ENCODE data around the gene ALDH8A1.
"Not testable (repeated sequence)": the region's sequence is repeated elsewhere in the genome, so short reads cannot be mapped to it uniquely, and the experiment has no call there.

ALDH8A1 gene

DNA sequence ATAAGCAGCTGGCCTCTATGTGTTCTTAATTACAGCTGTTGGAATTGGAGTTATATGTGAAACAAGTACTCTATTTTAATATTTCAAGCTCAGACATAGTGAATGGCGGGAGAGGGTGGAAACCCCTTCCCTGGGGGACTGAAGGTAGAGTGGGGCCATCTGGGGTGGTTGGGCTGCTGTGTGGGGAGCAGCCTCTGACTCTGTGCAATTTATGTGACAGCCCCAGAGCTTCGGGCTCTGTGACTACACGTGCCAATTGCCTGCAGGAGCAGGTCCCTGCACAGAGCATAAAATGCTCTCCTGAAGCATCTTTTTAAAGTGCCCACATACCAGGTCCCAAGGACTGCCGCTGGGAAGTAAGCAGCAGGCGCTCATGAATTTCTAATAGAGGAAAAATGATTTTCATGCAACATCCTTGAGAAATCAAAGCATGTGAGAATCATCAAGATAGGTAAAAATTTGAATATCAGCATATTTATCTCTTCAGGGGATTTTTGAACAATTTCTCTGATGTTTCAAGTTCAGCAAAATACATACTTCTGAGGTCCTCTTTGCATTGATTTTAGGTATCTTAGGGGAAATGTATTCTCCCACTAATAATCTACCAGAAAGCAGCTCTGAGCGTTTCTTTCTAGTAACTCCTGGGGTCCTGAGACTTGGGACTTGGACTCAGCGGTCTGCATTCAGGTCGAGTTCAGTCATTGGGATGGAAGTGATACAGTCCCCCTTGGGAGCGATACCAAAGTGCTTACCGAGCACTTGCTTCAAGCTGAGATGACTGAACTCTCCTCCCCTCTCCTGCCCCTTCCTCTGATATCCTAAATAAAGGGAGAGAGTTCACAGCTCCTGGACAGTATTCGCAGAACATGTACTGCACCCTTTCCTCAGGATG, 40.0 kb downstream of the ALDH8A1 start:
- no peak for DNase-seq

DNA sequence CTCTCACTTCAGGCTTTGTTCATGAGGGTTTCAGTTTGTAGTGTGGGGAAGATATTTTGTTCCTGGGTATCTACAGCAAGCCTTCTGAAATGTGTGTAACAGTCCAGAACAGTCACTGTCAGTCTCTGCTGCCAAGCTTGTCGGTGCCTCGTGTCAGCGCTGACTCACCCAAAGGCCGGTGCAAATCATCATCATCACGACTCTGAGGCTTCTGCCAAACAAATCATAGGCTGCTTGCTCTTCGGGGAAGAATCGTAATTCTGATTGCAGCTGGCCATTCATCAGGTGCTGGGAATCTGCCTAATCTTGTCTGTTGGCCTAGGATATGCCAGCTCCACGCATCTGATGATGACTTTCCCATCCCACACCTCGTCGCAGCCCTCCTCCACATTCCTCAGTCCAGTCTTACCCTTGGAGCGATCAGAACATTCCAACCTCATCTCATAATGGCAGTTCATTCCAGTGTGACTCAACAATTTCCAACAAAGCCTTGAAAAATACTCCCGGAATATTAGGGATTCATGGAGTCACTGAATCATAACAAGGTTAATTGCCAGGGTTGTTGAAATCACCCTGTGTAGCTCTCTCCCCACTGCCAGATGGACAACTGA, 40.9 kb downstream of the ALDH8A1 start:
- DNase-seq: peak; percentile 99

DNA sequence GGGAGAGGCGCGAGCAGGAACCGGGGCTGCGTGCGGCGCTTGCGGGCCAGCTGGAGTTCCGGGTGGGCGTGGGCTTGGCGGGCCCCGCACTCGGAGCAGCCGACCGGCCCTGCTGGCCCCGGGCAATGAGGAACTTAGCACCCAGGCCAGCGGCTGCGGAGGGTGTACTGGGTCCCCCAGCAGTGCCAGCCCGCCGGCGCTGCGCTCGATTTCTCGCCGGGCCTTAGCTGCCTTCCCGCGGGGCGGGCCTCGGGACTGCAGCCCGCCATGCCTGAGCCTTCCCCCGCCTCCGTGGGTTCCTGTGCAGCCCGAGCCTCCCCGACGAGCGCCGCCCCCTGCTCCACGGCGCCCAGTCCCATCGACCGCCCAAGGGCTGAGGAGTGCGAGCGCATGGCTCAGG, 45.2 kb downstream of the ALDH8A1 start:
- not testable (repeated sequence) for DNase-seq

DNA sequence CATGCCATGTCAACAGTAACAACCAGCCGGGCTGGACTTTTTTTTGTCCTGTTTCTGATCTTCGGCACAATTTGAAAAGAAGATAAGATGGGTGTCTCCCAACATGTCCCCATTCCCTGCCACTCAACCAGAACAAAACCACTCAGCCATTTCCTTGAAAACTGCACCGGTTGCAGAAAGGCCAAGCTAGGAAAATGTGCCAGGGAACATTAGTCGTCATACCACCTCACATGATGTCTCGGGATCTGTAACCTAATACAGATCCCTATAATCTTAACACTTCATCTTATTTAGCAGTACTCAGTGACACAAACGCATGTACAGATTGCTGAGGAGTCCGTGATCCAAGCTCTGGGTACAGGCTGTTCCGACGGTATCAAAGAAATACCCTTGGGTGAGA, 46.5 kb downstream of the ALDH8A1 start:
- DNase-seq: no peak

DNA sequence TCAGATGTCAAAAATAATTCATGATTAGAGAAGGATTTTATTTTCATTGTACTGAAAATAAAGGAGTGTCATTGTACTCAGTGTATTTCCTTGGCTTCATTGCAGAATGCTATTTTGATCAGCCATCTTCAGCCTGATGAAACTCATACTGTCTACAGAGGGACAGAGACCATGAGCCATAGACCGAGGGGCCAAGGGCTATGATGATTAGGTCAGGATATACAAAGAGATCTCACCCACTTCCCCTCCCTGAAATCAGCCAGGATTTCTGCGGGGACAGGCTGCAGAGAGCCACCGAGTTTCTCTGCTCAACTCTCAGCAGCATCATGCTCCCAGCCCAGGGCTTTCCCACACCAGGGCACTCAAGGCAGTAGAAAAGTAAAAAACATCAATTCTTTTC, 47.0 kb downstream of the ALDH8A1 start:
- DNase-seq: no peak

DNA sequence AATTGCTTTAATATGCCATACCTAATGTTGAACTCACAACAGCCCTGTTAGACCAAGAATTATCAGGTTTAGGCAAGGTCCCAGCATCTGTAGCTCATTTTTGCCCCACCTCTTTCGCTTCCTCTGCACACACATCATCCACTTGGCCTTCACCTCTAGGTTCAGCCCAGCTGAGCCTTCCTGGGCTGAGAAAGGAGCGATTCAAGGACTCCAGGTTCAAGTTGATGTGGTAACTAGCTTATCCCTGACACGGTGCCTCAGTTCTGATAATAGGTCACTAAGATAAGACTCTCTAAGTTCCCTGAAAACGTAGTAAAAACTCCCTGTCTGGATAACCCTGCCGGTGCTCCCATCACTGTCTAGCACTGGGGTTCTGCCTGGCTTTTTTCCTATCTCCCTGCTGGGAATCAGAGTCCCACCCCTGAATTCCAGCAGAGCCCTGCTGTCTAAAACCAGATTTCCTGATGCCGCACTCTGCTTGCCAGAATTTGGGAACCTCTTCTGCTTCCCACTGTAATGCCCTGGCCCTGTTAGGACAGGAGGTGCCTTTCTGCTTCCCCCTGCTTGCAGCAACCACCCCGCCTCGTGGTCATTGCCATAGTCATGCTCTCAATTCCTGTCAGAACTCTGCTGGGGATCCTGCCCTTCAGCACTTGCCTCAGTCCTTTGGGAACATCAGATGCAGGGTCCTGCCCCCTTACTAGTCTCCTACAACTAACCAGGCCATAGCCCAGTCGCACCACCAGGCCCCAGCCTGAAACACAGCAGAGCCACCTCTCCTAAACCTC, 47.6 kb downstream of the ALDH8A1 start:
- DNase-seq: no peak

DNA sequence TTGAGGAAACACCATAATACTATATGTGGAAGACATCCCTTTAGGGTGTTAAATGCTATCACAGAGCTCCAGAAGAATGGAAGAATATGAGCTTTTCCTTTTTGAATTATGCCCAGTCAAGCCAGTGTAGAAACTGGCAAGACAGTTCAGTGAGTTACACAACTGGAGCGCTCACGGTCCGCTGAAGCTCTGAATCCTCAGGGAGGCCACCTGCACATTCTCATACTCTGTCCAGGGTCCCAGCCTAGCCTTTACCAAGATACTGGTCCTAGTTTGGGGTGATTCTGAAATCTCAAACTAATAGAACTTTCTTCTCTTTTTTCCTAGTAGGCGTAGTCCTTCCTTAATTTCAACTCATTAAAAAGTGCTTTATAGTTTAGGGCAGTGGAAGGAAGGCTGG, 51.3 kb downstream of the ALDH8A1 start:
- no peak for DNase-seq

DNA sequence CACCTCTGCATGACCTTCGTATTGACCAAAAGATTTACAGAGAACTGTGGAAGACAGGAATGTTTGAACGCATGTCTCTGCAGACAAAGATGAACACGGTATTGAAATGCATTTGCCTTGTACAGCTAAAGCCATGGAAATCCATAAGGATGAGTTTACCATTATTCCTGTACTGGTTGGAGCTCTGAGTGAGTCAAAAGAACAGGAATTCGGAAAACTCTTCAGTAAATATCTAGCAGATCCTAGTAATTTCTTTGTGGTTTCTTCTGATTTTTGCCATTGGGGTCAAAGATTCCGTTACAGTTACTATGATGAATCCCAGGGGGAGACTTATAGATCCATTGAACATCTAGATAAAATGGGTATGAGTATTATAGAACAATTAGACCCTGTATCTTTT, 51.7 kb downstream of the ALDH8A1 start:
- peak; percentile 63 for DNase-seq

DNA sequence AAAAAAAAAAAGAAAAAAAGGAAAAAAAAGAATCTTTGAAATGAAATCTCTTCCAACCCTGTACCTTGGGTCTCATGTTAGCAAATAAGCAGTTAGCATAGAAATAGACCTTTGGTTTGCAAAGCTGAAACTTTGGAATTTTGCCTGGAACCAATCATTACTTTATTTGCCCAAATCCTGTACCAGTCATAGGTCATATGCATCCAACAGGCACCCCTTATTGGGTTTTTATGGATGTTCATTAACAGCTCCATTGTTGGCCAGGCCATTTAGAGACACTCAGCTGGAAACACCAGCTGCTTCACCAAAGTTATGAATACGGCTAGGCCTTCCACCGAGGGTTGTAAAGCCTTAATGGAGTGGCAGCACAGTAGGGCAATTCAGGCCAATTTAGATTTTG, 53.0 kb downstream of the ALDH8A1 start:
- no peak for DNase-seq

DNA sequence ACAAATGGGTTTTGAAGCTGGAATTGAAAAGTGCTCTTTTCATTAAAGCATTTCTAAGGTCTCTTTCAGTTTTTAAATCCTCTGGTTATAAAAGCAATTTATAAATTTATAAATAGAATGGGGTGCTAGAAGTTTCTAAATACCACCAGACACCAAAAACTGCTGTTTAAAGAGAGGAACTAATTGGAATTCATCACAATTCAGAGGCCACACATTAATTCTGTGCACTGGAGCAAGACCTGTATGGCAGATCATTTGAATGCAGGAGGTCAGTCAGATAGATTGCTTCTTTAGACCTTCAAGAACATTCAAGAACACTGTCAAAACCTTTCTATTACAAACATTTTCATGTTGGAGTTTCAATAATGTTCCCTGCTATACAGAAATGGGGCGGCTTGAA, 55.1 kb downstream of the ALDH8A1 start:
- DNase-seq: no peak

DNA sequence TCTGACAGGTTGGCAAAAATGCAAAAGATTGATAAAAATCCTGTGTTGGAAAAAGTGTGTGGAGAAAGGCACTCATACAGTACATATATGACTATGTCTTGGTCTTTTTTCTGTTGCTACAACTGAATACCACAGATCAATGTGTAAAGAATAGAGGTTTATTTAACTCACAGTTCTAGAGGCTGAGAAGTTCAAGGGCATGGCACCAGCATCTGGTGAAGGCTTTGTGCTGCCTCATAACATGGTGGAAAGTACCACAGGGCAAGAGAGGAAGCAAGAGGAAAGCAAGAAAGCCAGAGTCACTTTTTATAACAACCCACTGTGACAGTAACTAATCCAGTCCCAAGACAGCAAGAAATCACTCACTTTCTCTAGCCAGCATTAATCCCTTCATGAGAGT, 57.5 kb downstream of the ALDH8A1 start:
- DNase-seq: no peak

DNA sequence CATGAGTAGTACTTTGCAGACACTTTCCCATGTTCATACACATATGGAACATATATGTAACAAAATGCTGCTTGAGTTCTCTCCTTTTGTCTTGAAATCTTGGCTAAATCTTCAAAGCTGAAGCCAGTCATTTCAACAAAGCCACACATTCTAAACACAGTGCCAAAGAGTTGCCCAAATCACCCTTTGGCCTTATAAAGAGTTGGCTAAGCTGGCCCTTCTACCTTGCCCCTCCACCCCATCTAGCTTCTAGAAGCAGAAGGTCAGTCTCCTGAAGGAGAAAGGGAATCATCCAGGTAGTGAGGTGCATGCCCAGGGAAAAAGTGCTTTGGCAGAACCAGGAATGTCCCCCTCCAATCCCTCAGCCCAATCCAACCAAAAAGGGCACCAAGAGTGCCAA, 58.3 kb downstream of the ALDH8A1 start:
- no peak for DNase-seq

DNA sequence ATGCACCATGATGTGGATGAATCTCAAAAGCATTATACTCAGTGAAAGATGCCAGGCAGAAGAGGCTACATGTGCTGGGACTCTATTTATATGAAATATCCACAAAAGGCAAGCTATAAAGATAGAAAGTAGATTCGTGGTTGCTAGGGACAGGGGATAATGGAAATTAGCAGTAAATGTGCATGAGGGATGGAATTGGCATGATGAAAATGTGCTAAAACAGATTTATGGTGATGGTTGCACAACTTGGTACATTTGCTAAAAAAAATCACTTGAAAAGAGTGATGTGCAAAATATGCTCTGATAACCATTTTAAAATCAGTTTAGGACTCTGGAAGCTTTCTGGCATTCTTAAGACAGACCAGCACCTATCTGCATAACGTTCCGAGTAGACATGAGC, 61.6 kb downstream of the ALDH8A1 start:
- DNase-seq: peak; percentile 60

DNA sequence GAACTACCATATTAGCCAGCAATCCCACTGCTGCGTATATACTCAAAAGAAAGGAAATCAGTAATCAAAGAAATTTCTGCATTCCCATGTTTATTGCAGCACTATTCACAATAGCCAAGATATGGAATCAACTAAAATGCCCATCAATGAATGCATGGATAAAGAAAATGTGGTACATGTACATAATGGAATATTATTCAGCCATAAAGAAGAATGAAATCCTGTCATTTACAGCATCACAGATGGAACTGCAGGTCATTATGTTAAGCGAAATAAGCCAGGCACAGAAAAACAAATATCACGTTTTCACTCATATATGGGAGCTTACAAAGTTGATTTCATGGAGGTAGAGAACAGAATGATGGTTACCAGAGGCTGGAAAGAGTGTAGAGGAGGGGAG, 65.1 kb downstream of the ALDH8A1 start:
- DNase-seq: no peak

DNA sequence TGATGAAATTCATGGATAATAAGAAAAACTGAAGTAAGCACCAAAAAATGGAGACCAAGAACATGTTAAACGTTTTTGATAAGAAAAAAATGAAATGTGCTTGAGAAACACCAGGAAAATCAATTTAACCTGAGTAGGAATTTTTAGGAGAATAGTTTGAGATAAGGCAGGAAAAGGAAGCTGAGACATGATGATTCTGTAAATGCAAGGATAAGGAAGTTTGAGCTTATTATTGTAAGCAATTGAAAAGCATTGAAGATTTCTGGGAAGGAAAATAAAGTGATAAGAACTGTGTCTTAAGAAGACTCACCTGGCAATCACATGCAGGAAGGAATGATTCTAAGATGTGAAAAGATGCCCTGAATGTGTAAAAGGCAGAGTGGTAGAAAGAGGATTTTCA, 66.6 kb downstream of the ALDH8A1 start:
- DNase-seq: no peak

DNA sequence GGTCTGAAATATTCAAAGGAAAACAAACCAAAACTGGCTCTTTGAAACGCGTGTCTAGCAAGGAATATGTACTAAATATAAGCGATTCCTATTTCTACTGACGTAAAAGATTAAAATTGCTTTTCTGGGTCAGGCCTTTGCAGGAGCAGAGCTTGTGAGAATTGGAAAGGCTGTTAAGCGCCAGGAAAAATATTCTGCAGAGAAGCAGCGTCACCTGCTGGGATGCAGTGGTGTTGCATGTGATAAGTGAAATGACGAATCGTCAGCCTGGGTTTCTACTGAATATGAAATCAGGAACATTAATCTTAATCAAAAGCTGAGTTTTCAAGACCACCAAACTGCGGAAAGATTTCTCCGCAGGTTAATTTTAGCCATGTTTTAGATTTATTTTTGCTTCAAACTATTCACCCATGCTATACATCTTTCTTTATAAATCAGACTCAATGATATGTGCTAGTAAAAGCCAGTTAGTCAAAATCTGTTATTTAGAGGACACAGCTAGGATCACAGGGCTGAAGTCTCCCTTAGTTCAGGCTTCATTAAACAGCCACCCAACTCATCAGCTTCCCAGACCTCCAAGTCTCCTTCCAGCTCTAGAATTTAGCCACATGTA, 67.4 kb downstream of the ALDH8A1 start:
- peak; percentile 80 for DNase-seq

DNA sequence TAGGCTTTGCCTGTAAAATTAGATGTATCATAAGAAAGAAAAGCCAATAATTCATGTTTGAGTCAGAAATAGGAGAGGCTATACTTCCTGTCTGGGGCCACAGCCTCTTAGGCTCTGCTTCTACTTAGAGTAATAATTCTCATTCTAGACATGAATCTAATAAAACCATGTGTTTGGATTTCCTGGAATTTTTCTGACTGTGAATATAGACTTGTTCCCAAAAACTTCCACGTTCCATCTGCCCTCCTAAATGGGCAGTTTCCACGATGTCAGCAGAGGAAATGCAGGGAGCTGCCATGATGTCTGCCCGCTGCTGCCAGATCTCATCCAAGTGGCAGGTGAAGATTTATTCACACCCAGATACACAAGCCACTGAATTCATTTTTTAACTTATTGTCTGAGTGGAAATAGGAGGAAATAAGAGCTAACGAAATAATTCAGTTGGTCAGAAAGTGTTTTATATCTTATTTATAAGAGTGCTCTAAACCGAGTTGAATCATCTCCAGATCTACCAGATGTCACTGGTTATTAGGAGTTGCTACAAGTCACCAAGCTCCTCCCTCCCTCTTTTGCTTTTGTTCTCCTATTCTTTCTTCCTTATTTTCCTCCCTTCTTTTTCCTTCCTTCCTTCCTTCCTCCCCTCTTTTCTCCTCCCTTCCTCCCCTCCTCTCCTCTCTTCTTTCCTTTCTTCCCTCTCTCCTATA, 69.3 kb downstream of the ALDH8A1 start:
- DNase-seq: peak; percentile 87

DNA sequence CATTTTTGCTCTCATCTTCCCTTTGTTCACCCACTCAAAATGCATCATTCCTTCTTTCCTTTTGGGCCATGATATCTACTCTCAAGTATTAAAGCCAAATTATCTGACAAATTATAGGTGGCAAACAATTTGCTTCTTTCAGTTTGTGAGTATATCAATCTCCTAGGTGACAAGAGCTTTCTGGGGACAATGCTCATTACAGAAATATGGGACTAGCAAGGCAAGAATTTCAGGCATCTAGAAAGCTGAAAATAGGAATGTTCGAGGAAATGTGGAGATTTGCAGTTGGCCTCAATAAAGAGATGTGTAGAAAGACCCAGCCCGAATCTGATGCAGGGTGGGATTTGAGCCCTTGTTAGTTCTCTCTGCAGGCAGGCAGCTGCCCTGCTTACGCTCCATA, 71.8 kb downstream of the ALDH8A1 start:
- DNase-seq: peak; percentile 42

DNA sequence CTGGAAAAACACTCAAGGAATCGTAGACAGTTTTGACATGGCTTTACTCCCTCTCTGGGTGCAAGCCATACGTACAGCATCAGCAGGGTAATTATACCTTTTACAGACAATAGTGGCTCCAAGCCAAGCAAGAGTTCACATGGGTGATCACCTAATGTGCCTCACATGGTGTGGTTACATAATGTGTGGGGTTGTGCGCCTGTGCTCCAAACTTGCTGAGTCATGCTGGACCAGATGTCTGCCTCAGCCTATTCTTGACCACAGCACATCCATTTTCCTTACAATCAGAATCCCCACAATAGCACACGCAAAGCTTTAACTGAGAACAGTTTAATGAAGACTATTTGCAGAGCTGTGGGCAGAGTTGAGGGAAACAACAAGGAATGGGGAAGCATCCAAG, 74.5 kb downstream of the ALDH8A1 start:
- peak; percentile 83 for DNase-seq

DNA sequence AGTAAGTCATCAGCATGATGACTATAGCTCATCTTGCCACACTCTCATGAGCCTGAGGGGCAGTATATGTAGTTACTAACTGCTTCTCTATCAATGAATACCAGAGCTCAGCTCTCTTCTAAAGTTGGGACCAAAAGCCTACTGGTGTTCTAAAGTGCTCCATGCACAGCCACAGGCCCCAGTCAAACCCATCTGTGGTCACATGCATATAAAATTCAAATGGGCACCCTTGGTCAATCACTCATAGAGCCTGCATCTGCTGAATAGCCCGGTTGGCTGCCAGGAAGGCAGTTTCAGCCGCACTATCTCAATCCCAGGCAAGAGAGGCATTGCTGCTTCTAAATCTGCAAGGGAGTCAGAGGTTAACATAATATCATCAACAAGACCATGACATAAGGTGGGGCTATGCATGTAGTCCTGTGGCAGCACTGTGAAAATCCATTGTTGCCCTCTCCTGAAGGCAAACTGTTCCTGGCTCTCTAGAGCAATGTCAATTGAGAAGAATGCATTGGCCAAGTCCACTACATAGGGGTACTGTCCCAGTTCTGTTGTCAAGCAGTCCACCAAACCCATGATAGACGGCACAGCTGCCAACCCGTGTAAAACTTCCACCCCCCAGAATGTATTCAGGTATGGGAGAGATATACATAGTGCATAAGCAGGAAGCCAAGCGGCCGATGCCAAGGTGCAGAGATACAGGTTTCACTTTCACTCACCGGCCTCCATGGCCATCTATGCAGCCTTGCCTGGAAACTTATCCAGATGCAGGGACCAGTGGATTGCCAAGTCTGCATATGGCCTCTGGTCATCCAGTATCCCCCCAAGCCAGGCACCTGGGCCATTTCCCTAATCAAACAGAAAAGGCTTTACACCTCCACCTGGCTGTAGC, 76.2 kb downstream of the ALDH8A1 start:
- DNase-seq: no peak

DNA sequence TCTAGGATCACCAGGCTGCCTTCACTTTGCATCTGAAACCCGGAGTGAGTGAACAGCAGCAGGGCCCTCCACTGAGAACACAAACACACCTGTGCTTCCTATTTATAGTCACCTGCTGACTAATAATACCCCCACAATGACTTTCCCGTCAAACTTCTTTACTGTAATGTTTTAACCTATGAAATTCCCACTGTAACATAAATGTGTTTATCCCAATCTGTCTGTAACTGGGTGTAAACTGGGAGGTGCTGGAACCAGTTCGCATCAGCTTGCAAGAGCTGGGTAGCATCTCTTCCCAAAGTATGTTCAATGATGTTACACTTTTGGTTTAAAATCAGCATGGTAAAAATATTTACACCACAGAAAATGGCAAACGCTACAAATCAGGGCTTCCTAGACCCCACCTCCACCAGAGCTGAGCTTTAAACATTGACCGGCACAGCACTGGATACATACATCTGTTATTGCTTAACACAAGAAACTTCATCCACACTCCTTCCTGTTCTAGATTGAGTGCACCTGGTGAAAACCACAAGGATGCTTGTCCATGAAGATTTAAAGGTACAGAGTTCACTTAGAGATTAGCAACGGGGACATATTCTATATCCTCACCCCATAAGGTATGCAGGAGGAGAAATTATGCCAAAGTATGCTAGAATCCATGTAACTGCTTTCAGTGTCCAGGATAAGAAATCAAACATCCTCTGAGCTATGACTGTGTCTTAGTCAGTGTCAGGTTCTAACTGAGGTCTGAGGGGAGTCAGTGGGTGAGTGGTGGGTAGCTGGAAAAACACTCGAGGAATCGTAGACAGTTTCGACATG, 79.0 kb downstream of the ALDH8A1 start:
- DNase-seq: peak; percentile 91
